Measurements from ENCODE around the gene EXOC7. TPM values are rescaled to one million over a fixed set of nuclear protein-coding genes. Genes with fewer than 3 reads are reported as not detected.

Gene EXOC7
- polyA plus RNA-seq, 1 donor from 2014 or later = 146 TPM

Small RNA genes within 50 kb of the gene (small RNA-seq; reads per million reads assigned to genes)
- gene MIR6868 = 0 to 5.1 (median 0.65) reads per million in 3 experiments

Other genes starting within 250 kb of the EXOC7 start
- 21.4 and 21.7 TPM in 2 replicates for gene WBP2, start 248.5 kb downstream of the EXOC7 start, polyA plus RNA-seq
- gene TRIM47, start 225.2 kb downstream of the EXOC7 start, polyA plus RNA-seq = 0.54 and 0.67 TPM in 2 replicates
- gene TRIM65, start 206.8 kb downstream of the EXOC7 start, polyA plus RNA-seq = 1.5 and 1.7 TPM in 2 replicates
- 91.2 and 115 TPM in 2 replicates for gene MRPL38, start 198.9 kb downstream of the EXOC7 start, polyA plus RNA-seq
- 11.7 and 13.5 TPM in 2 replicates for gene FBF1, start 162.7 kb downstream of the EXOC7 start, polyA plus RNA-seq
- 30.1 and 31.2 TPM in 2 replicates for gene ACOX1, start 124.6 kb downstream of the EXOC7 start, polyA plus RNA-seq
- gene TEN1, start 124.5 kb downstream of the EXOC7 start, polyA plus RNA-seq = 33.1 and 41.3 TPM in 2 replicates
- 29.2 and 42.8 TPM in 2 replicates for gene CDK3, start 102.9 kb downstream of the EXOC7 start, polyA plus RNA-seq
- gene EVPL, start 76.5 kb downstream of the EXOC7 start, polyA plus RNA-seq = not detected in 2 replicates
- 22.3 and 26.3 TPM in 2 replicates for gene SRP68, start 31.3 kb downstream of the EXOC7 start, polyA plus RNA-seq
- gene GALR2, start 29.0 kb downstream of the EXOC7 start, polyA plus RNA-seq = not detected in 2 replicates
- gene ZACN, start 24.6 kb downstream of the EXOC7 start, polyA plus RNA-seq = 0.10 TPM in 1 of 2 replicates, not detected in the other
- 0.56 and 0.84 TPM in 2 replicates for gene FOXJ1, start 37.5 kb upstream of the EXOC7 start, polyA plus RNA-seq
- gene RNF157, start 136.7 kb upstream of the EXOC7 start, polyA plus RNA-seq = 15.9 and 19.9 TPM in 2 replicates
- gene UBALD2, start 161.6 kb upstream of the EXOC7 start, polyA plus RNA-seq = 7.5 and 9.2 TPM in 2 replicates
- 17.3 and 26.5 TPM in 2 replicates for gene QRICH2, start 204.5 kb upstream of the EXOC7 start, polyA plus RNA-seq